AML-193 (cell line): Measurements from ENCODE around the gene GUK1.
"Not testable (repeated sequence)": the region's sequence is repeated elsewhere in the genome, so short reads cannot be mapped to it uniquely, and the experiment has no call there.

Source experiments
- DNase-seq, 2 experiments: peaks; one replicate each; lab custom pipeline; 2025; lab: John Stamatoyannopoulos, UW

GUK1 gene

GRCh38 chr1:228104526-228105269 lies 35.4 kb upstream of the GUK1 start:
- DNase-seq: no peak

- DNase-seq: no peak
These were observed 34.6 kb upstream of the GUK1 start for GRCh38 chr1:228105270-228105995.

DNA sequence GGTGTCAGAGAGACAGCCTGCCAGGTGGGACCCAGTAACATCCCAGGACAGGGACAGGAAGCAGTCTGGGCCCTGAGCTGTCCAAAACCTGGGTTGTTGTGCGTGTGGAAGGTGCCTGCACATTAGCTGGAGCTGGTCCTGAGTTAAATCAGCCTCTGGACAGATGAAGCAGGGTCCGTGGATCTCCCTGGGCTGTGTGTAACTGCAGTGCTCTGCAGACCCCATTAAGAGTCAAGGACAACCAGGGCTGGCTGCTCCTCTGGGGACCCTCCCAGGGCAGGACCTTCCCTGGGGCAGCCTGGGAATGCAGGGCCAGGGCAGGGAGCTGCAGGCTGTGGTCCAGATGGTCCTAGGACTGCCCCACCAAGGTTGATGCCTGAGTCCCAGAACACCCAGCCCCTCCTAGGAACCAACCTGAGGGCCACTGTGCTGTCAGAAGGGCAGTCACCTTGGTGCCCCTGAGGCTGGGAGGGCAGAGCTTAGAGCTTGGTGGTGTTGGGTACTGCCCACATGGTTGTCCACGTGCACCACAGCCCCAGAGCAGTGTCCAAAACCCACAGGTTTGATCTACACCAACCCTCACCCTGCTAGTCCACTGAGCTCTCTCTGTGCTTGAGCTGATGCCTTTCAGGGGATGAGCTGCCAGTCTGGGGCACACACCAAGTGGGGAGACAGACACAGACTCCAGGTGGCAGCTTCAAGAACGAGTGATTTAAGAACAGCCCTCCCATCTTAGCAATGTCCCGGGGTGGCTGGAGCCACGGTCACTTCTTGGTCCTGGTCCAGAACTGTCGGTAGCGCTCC lies 33.9 kb upstream of the GUK1 start:
- no peak for DNase-seq

- no peak for DNase-seq
These were observed 33.4 kb upstream of the GUK1 start for GRCh38 chr1:228106800-228107054.

DNA sequence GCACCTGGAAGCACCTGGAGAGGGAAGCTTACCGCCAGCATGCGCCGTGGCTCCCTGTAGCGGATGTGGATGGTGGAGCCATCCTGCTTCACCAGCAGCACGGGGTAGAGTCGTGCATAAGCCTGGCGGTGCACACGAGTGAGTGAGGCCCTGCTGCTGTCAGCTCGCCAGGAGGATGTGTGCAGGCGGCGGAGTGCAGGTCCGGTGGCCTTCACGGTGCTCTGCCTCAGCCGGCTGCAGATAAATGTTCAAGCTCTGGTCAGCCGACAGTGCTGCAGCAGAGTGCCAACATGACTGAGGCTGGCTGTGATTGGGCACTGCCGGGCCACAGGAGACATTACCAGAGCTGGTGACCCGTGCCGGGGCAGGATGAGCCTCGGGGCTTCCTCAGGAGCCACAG lies 32.4 kb upstream of the GUK1 start:
- no peak for DNase-seq

GRCh38 chr1:228108055-228108690 lies 31.9 kb upstream of the GUK1 start:
- DNase-seq: peak in 1 of 2 experiments; percentile 2

DNA sequence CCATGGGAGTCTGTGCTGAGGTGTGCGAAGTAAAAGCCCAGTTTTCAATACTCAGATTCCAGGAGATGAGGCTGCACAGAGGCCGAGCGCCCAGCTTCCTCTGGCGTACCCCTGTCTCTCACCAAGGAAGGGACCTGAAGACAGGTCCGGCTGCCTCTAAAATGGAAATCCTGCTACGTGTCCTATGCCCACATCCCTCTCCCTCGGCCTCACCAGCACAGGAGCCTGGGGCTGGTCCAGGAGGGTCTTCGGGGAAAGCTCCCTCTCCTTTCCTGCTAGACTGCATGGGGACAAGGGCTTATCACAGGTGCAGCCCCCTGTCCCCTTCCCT lies 31.4 kb upstream of the GUK1 start:
- DNase-seq: no peak

DNA sequence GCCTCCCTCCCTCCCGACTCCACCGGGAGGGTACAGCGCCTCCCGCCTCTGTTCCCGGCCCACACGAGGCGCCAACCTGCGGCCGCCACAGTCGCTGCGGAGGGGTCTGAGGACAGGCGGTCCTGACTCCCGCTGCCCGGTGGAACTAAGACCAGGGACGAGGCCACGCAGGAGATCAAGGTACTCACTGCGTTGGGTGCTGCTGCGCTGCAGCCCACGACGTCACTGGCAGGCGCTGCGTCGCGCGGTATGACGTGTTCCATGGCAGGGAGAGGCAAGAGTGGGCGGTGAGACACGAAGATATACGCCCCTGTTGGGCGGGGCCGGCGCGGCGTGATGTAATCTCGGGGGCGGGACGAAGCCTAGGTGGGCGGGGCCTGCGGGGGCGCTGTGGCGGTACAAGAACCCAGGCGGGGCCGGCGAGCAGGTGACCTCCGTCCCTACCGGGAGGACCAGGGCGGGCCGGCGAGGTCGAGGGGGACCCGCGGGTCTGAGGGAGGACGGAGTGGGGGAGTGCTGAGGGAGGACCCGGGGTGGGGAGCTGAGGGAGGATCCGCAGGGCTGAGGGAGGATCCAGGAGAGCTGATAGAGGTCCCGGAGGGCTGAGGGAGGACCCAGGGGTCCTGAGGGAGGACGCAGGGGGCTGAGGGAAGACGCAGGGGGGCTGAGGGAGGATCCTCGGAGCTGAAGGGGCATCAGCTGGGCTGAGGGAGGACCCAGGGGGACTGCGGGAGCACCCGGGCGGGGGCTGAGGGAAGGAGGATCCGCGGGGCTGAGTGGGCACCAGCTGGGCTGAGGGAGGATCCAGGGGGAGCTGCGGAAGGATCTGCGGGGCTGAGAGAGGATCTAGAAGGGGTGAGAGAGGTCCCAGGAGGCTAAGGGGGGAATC lies 30.8 kb upstream of the GUK1 start, which contains the start of gene MRPL55:
MRPL55 (minus strand) TSS at position 227 of the 889 bp plus-strand sequence. CDS start 1,039 bp downstream, outside the sequence.
- DNase-seq: peak; percentile 89 to 90

- DNase-seq: no peak
These were observed 30.1 kb upstream of the GUK1 start for GRCh38 chr1:228109962-228110488.

- no peak for DNase-seq
These were observed 29.5 kb upstream of the GUK1 start for GRCh38 chr1:228110556-228110955.

- DNase-seq: not testable (repeated sequence)
These were observed 28.8 kb upstream of the GUK1 start for GRCh38 chr1:228111315-228111714.

DNA sequence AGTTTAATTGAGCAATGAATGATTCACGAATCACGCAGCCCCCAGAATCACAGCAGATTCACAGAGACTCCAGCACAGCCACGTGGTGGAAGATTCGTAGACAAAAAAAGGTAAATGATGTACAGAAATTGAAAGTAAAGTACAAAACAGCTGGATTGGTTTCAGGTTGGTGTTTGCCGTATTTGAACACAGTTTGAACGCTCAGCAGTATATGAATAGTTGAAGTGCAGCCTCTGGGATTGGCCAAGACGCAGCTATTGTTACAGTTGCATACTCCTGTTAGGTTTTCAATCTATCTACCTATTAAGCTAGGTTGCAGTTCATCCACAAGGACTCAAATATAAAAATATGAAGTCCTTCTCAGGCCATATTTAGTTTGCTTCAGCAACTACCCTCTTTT lies 27.9 kb upstream of the GUK1 start:
- DNase-seq: no peak

DNA sequence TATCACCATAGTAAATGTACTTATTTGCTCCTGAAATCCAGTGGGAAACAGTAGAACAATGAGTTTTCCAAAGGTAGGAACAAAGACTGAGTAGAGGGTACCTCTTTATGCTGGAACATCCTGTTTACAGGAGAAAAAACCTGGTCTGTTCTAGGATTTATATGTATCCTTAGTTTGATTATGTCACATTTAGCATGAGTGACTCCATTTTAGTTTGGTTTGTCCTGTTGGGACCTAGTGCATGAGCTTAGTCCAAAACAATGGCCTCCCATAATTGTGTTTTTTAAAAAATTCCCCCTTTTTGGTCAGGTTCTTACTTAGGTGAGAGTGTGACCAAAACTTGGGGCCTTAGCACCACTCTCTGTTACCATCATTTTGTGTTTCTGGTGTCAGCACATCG lies 27.5 kb upstream of the GUK1 start:
- no peak for DNase-seq

- DNase-seq: no peak
These were observed 25.3 kb upstream of the GUK1 start for GRCh38 chr1:228114827-228115226.

DNA sequence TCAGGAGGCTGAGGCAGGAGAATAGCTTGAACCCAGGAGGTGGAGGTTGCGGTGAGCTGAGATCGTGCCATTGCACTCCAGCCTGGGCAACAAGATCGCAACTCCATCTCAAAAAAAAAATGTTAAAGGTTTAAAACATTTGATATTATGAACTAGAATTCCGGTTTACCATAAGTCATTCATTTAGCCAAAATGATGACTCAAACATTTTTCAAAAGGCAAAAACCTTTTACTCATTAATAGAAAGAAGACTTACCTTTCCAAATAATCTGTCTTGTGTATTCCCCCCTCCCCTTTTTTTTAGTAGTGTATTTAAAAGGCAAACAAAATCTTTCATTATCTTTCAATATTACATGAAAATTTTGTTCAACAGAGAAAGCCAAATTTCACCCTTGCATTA lies 22.7 kb upstream of the GUK1 start:
- DNase-seq: no peak

- no peak for DNase-seq
These were observed 22.0 kb upstream of the GUK1 start for GRCh38 chr1:228118040-228118439.

- no peak for DNase-seq
These were observed 19.7 kb upstream of the GUK1 start for GRCh38 chr1:228120351-228120750.

DNA sequence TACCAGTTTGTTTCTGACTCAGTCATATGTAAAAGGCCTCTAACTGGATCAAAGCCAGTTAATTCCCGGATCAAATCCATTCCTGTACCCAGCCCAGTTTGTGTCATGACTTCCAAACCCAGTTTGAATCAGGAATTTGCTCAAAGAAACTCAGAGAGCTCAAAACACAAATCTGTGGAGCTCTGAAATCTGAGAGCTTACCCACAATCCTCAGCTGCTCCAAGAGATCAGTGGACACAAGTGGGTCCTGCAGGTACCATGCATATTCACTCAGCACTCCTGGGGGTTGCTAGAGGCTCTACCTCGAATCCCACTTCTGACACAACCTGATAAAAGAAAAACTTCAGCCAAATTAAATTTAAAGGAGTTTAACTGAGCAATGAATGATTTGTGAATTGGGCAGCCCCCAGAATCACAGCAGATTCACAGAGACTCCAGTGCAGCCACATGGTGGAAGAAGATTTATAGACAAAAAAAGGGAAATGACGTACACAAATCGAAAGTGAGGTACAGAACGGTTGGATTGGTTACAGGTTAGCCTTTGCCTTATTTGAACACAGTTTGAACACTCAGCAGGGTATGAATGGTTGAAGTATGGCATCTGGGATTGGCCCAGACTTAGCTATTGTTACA lies 19.1 kb upstream of the GUK1 start:
- no peak for DNase-seq

- DNase-seq: no peak
These were observed 17.1 kb upstream of the GUK1 start for GRCh38 chr1:228122921-228123441.

DNA sequence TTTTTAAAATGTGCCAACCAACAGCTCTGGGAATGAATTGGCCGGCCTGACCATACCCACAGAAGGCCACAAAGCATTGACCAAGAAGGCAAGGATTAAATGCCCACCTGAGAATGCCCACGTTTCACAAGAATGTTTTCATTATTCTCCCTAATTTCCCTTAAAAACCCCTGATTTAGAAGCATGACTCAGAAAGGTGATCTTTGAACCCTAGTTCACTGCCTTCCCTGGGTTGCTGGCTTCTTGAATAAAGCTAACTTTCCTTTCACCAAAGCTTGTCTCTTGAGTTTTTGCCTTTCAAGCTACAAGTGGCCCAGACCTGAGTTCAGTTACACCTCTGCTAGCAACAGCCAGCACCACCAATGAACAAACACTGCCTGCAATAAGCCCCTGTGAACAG lies 16.6 kb upstream of the GUK1 start:
- DNase-seq: no peak

DNA sequence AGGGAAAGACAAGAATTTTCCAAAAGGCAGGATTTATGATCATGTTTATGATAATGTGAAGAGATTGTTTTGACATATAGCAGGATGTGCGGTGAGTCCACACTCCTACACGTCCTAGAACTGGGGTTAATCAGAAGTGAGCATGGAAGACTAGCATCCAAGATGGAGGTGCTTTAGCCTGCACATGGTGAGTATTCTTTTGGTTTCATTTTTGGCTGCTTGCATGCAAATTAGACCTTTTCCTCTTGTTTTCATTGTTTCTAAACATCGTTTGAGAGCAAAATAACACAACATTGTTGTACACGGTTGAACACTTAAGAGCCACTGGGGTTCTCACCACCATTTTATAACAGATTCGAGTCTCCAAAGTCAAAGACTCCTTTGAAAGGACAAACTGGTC lies 14.9 kb upstream of the GUK1 start:
- DNase-seq: no peak
